B cell (primary cell): ENCODE data around the gene WDR27. TPM values are rescaled to one million over a fixed set of nuclear protein-coding genes. Genes with fewer than 3 reads are reported as not detected.

Experiments used
- ATAC-seq: fragments of 200-7000 bp; cut with Tn5 transposase; one replicate; pipeline ENCODE4 v1.10.0; 2021; ENCODE audit warnings: low read depth, mild to moderate bottlenecking, moderate number of reproducible peaks, moderate library complexity
- CTCF ChIA-PET: fragments of 350-600 bp; sonication (Branson Sonifier 250); formaldehyde crosslinking; loops from one replicate; lab custom pipeline; 2021; ENCODE audit warnings: antibody characterized with exemption, inconsistent platforms; lab: Charles Lee
- POLR2A ChIA-PET: fragments of 350-600 bp; sonication (Branson Sonifier 250); formaldehyde crosslinking; loops from one replicate; lab custom pipeline; 2021; ENCODE audit warnings: antibody characterized with exemption; lab: Charles Lee
- DNase-seq: peaks from one replicate; pipeline ENCODE4 v3.0.0; 2013
- H2AFZ ChIP-seq: 2 replicates; pipeline ENCODE4 v1.6.1; 2012; ENCODE audit warnings: mild to moderate bottlenecking, low read depth, low read length; ENCODE audit not compliant: insufficient read depth, poor library complexity, severe bottlenecking
- H3K27ac ChIP-seq, 2 donors: 1 replicate in 1 of 2; 2 replicates in 1 of 2; pipeline ENCODE4 v1.5.1; 2012 to 2013; ENCODE audit warnings: low read length in 2 of 2, mild to moderate bottlenecking in 2 of 2, moderate library complexity in 1 of 2
- H3K27me3 ChIP-seq, 4 experiments: fragments of 200-600 bp in 1 of 4; sonication (generic) in 1 of 4; replicated peaks in 1 of 4; 1 replicate in 2 of 4; 2 replicates in 2 of 4; pipeline versions ENCODE4 v1.6.1 to v1.7.0; 2013 to 2016; ENCODE audit warnings: low read length in 3 of 4, mild to moderate bottlenecking in 2 of 4, mixed read lengths in 1 of 4, moderate library complexity in 1 of 4; ENCODE audit not compliant: insufficient read depth in 4 of 4, control insufficient read depth in 3 of 4; ENCODE audit errors: control extremely low read depth in 1 of 4
- H3K36me3 ChIP-seq, 2 experiments: replicated peaks in 1 of 2; 1 replicate in 1 of 2; 2 replicates in 1 of 2; pipeline versions ENCODE4 v1.6.1 to v1.7.1; 2013; ENCODE audit warnings: low read length in 1 of 2; ENCODE audit not compliant: insufficient read depth in 2 of 2, control insufficient read depth in 1 of 2; ENCODE audit errors: control extremely low read depth in 1 of 2, extremely low read depth in 1 of 2
- H3K4me1 ChIP-seq, 2 donors: fragments of 200-600 bp in 1 of 2; sonication (generic) in 1 of 2; 1 replicate in 1 of 2; 2 replicates in 1 of 2; pipeline versions ENCODE4 v1.5.1 to v1.6.1; 2013 to 2017; ENCODE audit warnings: low read length in 2 of 2; ENCODE audit not compliant: control insufficient read depth in 2 of 2, insufficient read depth in 2 of 2
- H3K4me2 ChIP-seq: replicated peaks from 2 replicates; pipeline ENCODE3; 2012; ENCODE audit warnings: mild to moderate bottlenecking, low read depth, low read length; ENCODE audit not compliant: poor library complexity, severe bottlenecking
- H3K4me3 ChIP-seq, 5 experiments: fragments of 200-600 bp in 1 of 5; sonication (generic) in 1 of 5; 1 replicate in 3 of 5; 2 replicates in 2 of 5; pipeline versions ENCODE4 v1.5.1 to v1.7.0; 2011 to 2016; ENCODE audit warnings: low read length in 4 of 5, mild to moderate bottlenecking in 4 of 5, low read depth in 2 of 5, control low read depth in 1 of 5, moderate library complexity in 1 of 5; ENCODE audit not compliant: insufficient read depth in 1 of 5; ENCODE audit errors: control extremely low read depth in 1 of 5, extremely low read depth in 1 of 5
- H3K79me2 ChIP-seq: fragments of 200-600 bp; sonication (generic); one replicate; pipeline ENCODE4 v1.6.0; 2016; ENCODE audit warnings: low read length; ENCODE audit not compliant: control insufficient read depth, insufficient read depth
- H3K9ac ChIP-seq: fragments of 200-600 bp; sonication (generic); 2 replicates; pipeline ENCODE4 v1.6.1; 2017; ENCODE audit warnings: mild to moderate bottlenecking, low read length, moderate library complexity
- H3K9me3 ChIP-seq, 3 donors: one replicate each; pipeline versions ENCODE4 v1.6.1 to v1.7.1; 2013; ENCODE audit warnings: low read length in 2 of 3; ENCODE audit not compliant: control insufficient read depth in 2 of 3, insufficient read depth in 1 of 3; ENCODE audit errors: control extremely low read depth in 1 of 3
- H4K20me1 ChIP-seq: 2 replicates; pipeline ENCODE4 v1.6.0; 2012; ENCODE audit warnings: mild to moderate bottlenecking, low read length; ENCODE audit not compliant: insufficient read depth, control insufficient read depth, poor library complexity, severe bottlenecking
- H3K27ac Mint-ChIP-seq: one replicate; pipeline ENCODE4 v1.8.0; 2021; ENCODE audit warnings: mixed read lengths
- H3K27me3 Mint-ChIP-seq: one replicate; pipeline ENCODE4 v1.8.0; 2021; ENCODE audit warnings: mixed read lengths
- H3K4me1 Mint-ChIP-seq: one replicate; pipeline ENCODE4 v1.8.0; 2021; ENCODE audit warnings: mixed read lengths
- H3K4me3 Mint-ChIP-seq: one replicate; pipeline ENCODE4 v1.8.0; 2021; ENCODE audit warnings: mixed read lengths
- H3K9me3 Mint-ChIP-seq: one replicate; pipeline ENCODE4 v1.8.0; 2022; ENCODE audit warnings: mixed read lengths; ENCODE audit not compliant: insufficient read depth
- EZH2 ChIP-seq: IDR thresholded peaks from 2 replicates; pipeline ENCODE4 v1.6.1; 2012; ENCODE audit warnings: borderline replicate concordance, low read depth, mild to moderate bottlenecking, moderate library complexity, low read length; ENCODE audit not compliant: insufficient read depth, poor library complexity, severe bottlenecking
- WGBS: methylation state at CpG from one replicate; pipeline ENCODE4 v1.1.5; 2013; ENCODE audit warnings: missing lambda C conversion rate; ENCODE audit not compliant: insufficient coverage; 5-methylcytosine and 5-hydroxymethylcytosine counted together
- intact Hi-C: fragments of 100-400 bp; cut with micrococcal nuclease; formaldehyde crosslinking; loops from one replicate; pipeline ENCODE4 v1.10.0; 2022
- polyA plus RNA-seq: library from polyadenylated mRNA; depleted of rRNA; stranded (reverse); fragments of >200 nt; gene quantifications from 2 replicates; pipeline ENCODE4 v1.2.3, GENCODE V29; 2012
- total RNA-seq, 2 donors: library from RNA; stranded (reverse); fragments of 120-200 nt in 1 of 2; gene quantifications; 1 replicate in 1 of 2; 2 replicates in 1 of 2; pipeline versions ENCODE4 v1.2.3 to v1.2.4, GENCODE V29; 2013 to 2022
- TF ChIP-seq, protein P1 (sequence below): fragments of 200-600 bp; IDR thresholded peaks from one replicate; pipeline ENCODE4 v1.8.0; 2022; ENCODE audit warnings: antibody characterized with exemption, mild to moderate bottlenecking

Gene WDR27
- total and polyA plus RNA-seq, 2 donors (not counting 1 experiment from before 2014, with no cell fraction given): 64.3 to 86.3 TPM

DNA sequence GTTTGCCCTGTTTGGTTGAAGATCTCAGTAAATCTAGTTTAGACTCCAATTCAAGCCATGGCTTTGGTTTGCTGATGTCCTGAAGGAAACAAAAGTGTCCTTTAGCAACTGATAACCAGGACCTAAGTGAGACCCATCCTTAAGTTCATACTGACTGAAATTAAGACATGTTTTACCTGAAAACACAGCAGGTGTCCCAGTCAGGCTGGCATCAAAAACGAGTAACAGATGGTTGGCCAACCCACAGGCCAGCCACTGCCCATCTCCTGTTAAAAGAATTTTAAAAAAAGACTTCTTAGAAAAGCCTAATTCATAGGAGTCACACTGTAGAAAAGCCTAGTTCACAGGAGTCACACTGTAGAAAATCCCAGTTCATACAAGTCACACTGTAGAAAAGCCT lies 58.3 kb downstream of the WDR27 start:
- Histone ChIP-seq H3K36me3 (peaks cover 0 to 3% of the 10 kb centered on the region in 2 experiments), H3K4me2 (no peak overlapping the region), H3K4me1 (no peaks in the 10 kb centered on the region), H4K20me1 (no peaks in the 10 kb centered on the region), H3K9ac (no peak overlapping the region), H3K4me3 (no peak overlapping the region), H2AFZ (no peak overlapping the region), H3K9me3 (no peaks in the 10 kb centered on the region), H3K27me3 (no peaks in the 10 kb centered on the region), H3K79me2 (no peaks in the 10 kb centered on the region), H3K27ac (no peak overlapping the region)
- H3K4me1 Mint-ChIP-seq: no peaks in the 10 kb centered on the region
- intact Hi-C loops: no loop called here
- H3K27ac Mint-ChIP-seq: no peak overlapping the region
- 100% methylated on average over 1 of the region's 1 CpG for WGBS
- DNase-seq (no peak), ATAC-seq (no peak)
- ChIA-PET CTCF (no interaction called here), POLR2A (no interaction called here)
- no peaks in the 10 kb centered on the region for H3K27me3 Mint-ChIP-seq
- H3K9me3 Mint-ChIP-seq: no peaks in the 10 kb centered on the region
- TF ChIP-seq, protein P1, sequence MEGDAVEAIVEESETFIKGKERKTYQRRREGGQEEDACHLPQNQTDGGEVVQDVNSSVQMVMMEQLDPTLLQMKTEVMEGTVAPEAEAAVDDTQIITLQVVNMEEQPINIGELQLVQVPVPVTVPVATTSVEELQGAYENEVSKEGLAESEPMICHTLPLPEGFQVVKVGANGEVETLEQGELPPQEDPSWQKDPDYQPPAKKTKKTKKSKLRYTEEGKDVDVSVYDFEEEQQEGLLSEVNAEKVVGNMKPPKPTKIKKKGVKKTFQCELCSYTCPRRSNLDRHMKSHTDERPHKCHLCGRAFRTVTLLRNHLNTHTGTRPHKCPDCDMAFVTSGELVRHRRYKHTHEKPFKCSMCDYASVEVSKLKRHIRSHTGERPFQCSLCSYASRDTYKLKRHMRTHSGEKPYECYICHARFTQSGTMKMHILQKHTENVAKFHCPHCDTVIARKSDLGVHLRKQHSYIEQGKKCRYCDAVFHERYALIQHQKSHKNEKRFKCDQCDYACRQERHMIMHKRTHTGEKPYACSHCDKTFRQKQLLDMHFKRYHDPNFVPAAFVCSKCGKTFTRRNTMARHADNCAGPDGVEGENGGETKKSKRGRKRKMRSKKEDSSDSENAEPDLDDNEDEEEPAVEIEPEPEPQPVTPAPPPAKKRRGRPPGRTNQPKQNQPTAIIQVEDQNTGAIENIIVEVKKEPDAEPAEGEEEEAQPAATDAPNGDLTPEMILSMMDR: no peak
- TF ChIP-seq EZH2: no peak
- no peak overlapping the region for H3K4me3 Mint-ChIP-seq

DNA sequence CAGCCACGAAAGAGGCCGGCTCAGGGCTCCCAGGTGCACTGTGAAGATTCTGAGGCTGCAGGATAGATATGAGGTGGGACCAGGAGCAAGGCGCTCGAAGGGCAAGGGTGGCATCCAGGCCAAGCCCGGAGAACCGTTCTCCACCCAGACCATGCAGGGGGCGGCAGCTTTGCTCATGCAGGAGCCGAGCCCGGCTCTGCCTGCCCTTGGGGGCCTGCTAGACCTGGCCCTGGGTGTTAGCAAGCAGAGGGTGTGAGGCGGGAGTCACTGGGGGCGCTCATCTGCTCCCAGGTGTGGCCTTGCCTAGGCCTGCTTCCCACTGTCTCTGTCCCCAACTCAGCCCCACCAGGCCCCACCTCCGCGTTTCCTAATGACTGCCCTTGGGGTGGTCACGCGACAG lies 59.4 kb downstream of the WDR27 start:
- no peaks in the 10 kb centered on the region for H3K27me3 ChIP-seq
- no peak overlapping the region for H2AFZ ChIP-seq
- H3K9me3 ChIP-seq: no peaks in the 10 kb centered on the region
- no peak for TF ChIP-seq EZH2
- TF ChIP-seq, protein P1: no peak
- POLR2A ChIA-PET: no interaction called here
- no peak overlapping the region for H3K27ac ChIP-seq
- WGBS: 100% methylated on average over 11 of the region's 15 CpGs
- no peaks in the 10 kb centered on the region for H3K4me1 Mint-ChIP-seq
- H4K20me1 ChIP-seq: no peaks in the 10 kb centered on the region
- H3K9me3 Mint-ChIP-seq: no peaks in the 10 kb centered on the region
- H3K4me3 ChIP-seq: no peak overlapping the region
- no peaks in the 10 kb centered on the region for H3K79me2 ChIP-seq
- peaks cover 0 to 3% of the 10 kb centered on the region in 2 experiments for H3K36me3 ChIP-seq
- no peaks in the 10 kb centered on the region for H3K4me1 ChIP-seq
- no peak for ATAC-seq
- intact Hi-C loops: no loop called here
- H3K9ac ChIP-seq: no peak overlapping the region
- CTCF ChIA-PET: no interaction called here
- no peak overlapping the region for H3K4me3 Mint-ChIP-seq
- DNase-seq: no peak
- no peaks in the 10 kb centered on the region for H3K27me3 Mint-ChIP-seq
- no peak overlapping the region for H3K27ac Mint-ChIP-seq
- H3K4me2 ChIP-seq: no peak overlapping the region
